Measurements from ENCODE around the gene ZSCAN22. TPM values are rescaled to one million over a fixed set of nuclear protein-coding genes. Genes with fewer than 3 reads are reported as not detected.
A peak's percentile ranks its signal among the peaks of the same experiment; 100 is the strongest.
"Not testable (repeated sequence)": the region's sequence is repeated elsewhere in the genome, so short reads cannot be mapped to it uniquely, and the experiment has no call there.

Gene ZSCAN22
- polyA plus RNA-seq, 1 experiment, result 2.6 TPM

DNA sequence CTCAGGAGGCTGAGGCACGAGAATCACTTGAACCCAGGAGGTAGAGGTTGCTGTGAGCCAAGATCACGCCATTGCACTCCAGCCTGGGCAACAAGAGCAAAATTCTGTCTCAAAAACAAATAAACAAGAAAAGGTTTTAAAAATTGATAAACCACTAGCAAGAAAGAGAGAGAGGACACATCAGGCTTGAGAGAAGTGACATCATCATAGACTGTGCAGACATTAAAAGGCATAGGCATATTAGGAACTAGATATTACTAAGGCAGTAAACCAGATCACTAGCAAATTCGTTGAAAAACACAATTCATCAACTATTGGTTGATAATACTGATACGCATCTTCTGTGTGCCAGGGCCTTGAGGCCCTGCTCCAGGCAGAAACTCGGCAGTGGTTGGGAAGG is 18.8 kb downstream of the ZSCAN22 start:
- ChIA-PET CTCF (no interaction called here), POLR2A (interaction anchor here (2.8 kb wide), 1 partner anchor 19 kb away, joined by 9 read pairs; the partner anchor contains the start of gene ZSCAN22)
- TF ChIP-seq, protein P1, sequence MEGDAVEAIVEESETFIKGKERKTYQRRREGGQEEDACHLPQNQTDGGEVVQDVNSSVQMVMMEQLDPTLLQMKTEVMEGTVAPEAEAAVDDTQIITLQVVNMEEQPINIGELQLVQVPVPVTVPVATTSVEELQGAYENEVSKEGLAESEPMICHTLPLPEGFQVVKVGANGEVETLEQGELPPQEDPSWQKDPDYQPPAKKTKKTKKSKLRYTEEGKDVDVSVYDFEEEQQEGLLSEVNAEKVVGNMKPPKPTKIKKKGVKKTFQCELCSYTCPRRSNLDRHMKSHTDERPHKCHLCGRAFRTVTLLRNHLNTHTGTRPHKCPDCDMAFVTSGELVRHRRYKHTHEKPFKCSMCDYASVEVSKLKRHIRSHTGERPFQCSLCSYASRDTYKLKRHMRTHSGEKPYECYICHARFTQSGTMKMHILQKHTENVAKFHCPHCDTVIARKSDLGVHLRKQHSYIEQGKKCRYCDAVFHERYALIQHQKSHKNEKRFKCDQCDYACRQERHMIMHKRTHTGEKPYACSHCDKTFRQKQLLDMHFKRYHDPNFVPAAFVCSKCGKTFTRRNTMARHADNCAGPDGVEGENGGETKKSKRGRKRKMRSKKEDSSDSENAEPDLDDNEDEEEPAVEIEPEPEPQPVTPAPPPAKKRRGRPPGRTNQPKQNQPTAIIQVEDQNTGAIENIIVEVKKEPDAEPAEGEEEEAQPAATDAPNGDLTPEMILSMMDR (IDR thresholded peaks at IDR 0.05; ENCODE audit: low read depth, low read length), result no peak

GRCh38 chr19:58346961-58347929 is 20.5 kb downstream of the ZSCAN22 start:
- Histone ChIP-seq H3K27ac (ENCODE audit: low read depth, low read length) (peak overlapping the region; percentile 31), H3K4me3 (ENCODE audit: low read depth, low read length) (peak overlapping the region; percentile 83), H3K27me3 (ENCODE audit: control insufficient read depth, insufficient read depth, low read length) (no peaks in the 10 kb centered on the region), H3K9me3 (ENCODE audit: control insufficient read depth, insufficient read depth, low read length) (peaks cover 22% of the 10 kb centered on the region; the same call in 1 of the 2 replicates)
- TF ChIP-seq, protein P1 (IDR thresholded peaks at IDR 0.05; ENCODE audit: low read depth, low read length), result no peak
- DNase-seq (ENCODE audit: low read depth, low spot score), result no peak
- CTCF ChIA-PET, result interaction anchor here (1.0 kb wide), 2 partner anchors 8 to 116 kb away, joined by 3 to 4 read pairs; no protein-coding TSS in a partner anchor
- POLR2A ChIA-PET, result interaction anchor here (0.6 to 2.9 kb wide), 6 partner anchors 9 to 42 kb away, joined by 3 to 17 read pairs (median 6); partner anchors contain the start of genes ERVK3-1, ZNF497, ZNF837 and ZSCAN22

More for the DNA sequence above, 18.8 kb downstream of the ZSCAN22 start:
- Histone ChIP-seq H3K27ac (ENCODE audit: low read depth, low read length) (no peak overlapping the region), H3K9me3 (ENCODE audit: control insufficient read depth, insufficient read depth, low read length) (peaks cover 12% of the 10 kb centered on the region; the same call in 1 of the 2 replicates), H3K27me3 (ENCODE audit: control insufficient read depth, insufficient read depth, low read length) (no peaks in the 10 kb centered on the region), H3K4me3 (ENCODE audit: low read depth, low read length) (no peak overlapping the region)
- no peak for DNase-seq (ENCODE audit: low read depth, low spot score)

DNA sequence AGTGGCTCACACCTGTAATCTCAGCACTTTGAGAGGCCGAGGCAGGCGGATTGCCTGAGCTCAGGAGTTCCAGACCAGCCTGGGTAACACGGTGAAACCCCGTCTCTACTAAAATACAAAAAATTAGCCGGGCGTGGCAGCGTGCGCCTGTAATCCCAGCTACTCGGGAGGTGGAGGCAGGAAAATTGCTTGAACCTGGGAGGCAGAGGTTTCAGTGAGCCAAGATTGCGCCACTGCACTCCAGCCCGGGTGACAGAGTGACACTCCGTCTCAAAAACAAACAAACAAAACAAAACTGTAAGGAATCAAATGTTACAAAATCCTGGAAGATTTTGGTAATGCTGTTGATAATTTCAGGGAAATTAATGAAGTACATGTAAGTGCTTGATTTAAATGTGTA is 21.3 kb downstream of the ZSCAN22 start:
- DNase-seq (ENCODE audit: low read depth, low spot score); H3K27me3 ChIP-seq (ENCODE audit: control insufficient read depth, insufficient read depth, low read length); H3K27ac ChIP-seq (ENCODE audit: low read depth, low read length): not testable (repeated sequence)
- ChIA-PET CTCF (interaction anchor here (1.0 kb wide), 2 partner anchors 9 to 115 kb away, joined by 3 to 4 read pairs; no protein-coding TSS in a partner anchor), POLR2A (interaction anchor here (0.6 to 2.9 kb wide), 7 partner anchors 8 to 43 kb away, joined by 3 to 17 read pairs (median 5); partner anchors contain the start of genes ERVK3-1, ZNF497, ZNF837 and ZSCAN22)
- Histone ChIP-seq H3K4me3 (ENCODE audit: low read depth, low read length) (peak overlapping the region; percentile 83), H3K9me3 (ENCODE audit: control insufficient read depth, insufficient read depth, low read length) (peaks cover 22% of the 10 kb centered on the region; the same call in 1 of the 2 replicates)

- CTCF ChIA-PET, result no interaction called here
Measured at GRCh38 chr19:58349590-58349989, 22.8 kb downstream of the ZSCAN22 start.

More at GRCh38 chr19:58349590-58349989, 22.8 kb downstream of the ZSCAN22 start:
- H3K9me3 ChIP-seq (ENCODE audit: control insufficient read depth, insufficient read depth, low read length), result peaks cover 22% of the 10 kb centered on the region; the same call in 1 of the 2 replicates
- POLR2A ChIA-PET, result no interaction called here
- TF ChIP-seq, protein P1 (IDR thresholded peaks at IDR 0.05; ENCODE audit: low read depth, low read length), result no peak
- H3K27me3 ChIP-seq (ENCODE audit: control insufficient read depth, insufficient read depth, low read length), result peaks cover 2% of the 10 kb centered on the region
- H3K4me3 ChIP-seq (ENCODE audit: low read depth, low read length), result no peak overlapping the region
- no peak for DNase-seq (ENCODE audit: low read depth, low spot score)
- no peak overlapping the region for H3K27ac ChIP-seq (ENCODE audit: low read depth, low read length)
